Upper lobe of left lung (tissue), 4 donors: ENCODE results near the gene RYR3.

Source experiments
- POLR2A ChIP-seq, 4 donors: fragments of 450-650 bp; IDR thresholded peaks; one replicate each; pipeline ENCODE4 v1.5.1; 2016 to 2017; ENCODE audit warnings: antibody characterized with exemption in 4 of 4, mild to moderate bottlenecking in 2 of 4
- TF ChIP-seq, protein P1 (sequence below), 6 experiments: fragments of 450-650 bp in 4 of 6; fragments of 200-600 bp in 2 of 6; sonication (generic) in 2 of 6; IDR thresholded peaks; one replicate each; pipeline ENCODE4 v1.5.1; 2016 to 2019; ENCODE audit warnings: antibody characterized with exemption in 6 of 6

DNA sequence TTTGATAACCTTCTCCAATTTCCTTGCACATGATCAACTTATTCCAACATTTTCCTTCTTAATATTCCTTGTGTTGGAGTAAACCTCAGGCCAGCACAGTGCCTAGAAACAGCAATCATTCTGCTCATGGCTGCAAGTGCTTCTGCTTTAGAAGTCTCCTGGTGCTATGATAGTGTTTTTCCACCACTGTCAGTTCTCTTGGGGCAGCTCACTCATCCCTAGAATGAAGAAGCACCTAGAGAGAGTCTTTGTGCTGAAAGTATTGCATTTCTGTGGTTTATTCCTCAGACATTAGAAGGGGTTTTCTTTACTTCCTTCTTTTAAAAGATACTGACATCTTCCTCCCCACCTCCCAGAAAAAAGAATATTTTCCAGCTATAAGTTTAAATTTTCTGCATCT lies 183.5 kb downstream of the RYR3 start:
- TF ChIP-seq, protein P1, sequence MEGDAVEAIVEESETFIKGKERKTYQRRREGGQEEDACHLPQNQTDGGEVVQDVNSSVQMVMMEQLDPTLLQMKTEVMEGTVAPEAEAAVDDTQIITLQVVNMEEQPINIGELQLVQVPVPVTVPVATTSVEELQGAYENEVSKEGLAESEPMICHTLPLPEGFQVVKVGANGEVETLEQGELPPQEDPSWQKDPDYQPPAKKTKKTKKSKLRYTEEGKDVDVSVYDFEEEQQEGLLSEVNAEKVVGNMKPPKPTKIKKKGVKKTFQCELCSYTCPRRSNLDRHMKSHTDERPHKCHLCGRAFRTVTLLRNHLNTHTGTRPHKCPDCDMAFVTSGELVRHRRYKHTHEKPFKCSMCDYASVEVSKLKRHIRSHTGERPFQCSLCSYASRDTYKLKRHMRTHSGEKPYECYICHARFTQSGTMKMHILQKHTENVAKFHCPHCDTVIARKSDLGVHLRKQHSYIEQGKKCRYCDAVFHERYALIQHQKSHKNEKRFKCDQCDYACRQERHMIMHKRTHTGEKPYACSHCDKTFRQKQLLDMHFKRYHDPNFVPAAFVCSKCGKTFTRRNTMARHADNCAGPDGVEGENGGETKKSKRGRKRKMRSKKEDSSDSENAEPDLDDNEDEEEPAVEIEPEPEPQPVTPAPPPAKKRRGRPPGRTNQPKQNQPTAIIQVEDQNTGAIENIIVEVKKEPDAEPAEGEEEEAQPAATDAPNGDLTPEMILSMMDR (IDR thresholded peaks at IDR 0.05): no peak
- no peak for TF ChIP-seq POLR2A (IDR thresholded peaks at IDR 0.05)
